ENCODE data around the gene CAMK2B. TPM values are rescaled to one million over a fixed set of nuclear protein-coding genes. Genes with fewer than 3 reads are reported as not detected.

The CAMK2B gene
- total RNA-seq, 1 experiment from 2014 or later = 0.34 TPM

- ChIA-PET CTCF (no interaction called here), POLR2A (no interaction called here)
- H3K27me3 ChIP-seq (ENCODE audit: insufficient read depth, low read length) = no peaks in the 10 kb centered on the region
Measured at GRCh38 chr7:44279286-44279685, 46.1 kb downstream of the CAMK2B start.

GRCh38 chr7:44278451-44279161 is 46.8 kb downstream of the CAMK2B start:
- Histone ChIP-seq H3K4me1 (ENCODE audit: control insufficient read depth in 1 of 2, insufficient read depth in 2 of 2, low read length in 2 of 2) (no peaks in the 10 kb centered on the region), H3K9me2 (ENCODE audit: insufficient read depth) (no peaks in the 10 kb centered on the region), H3K4me3 (replicated peaks in 1 of 2; ENCODE audit: low read depth in 1 of 2, low read length in 2 of 2) (no peak overlapping the region), H3K9ac (ENCODE audit: low read length) (no peak overlapping the region), H3K9me3 (ENCODE audit: control insufficient read depth in 1 of 2, insufficient read depth in 1 of 2, low read depth in 1 of 2, low read length in 2 of 2) (no peaks in the 10 kb centered on the region), H3K4me2 (ENCODE audit: low read length) (no peak overlapping the region), H3K27me3 (ENCODE audit: insufficient read depth, low read length) (no peaks in the 10 kb centered on the region), H3K79me2 (ENCODE audit: insufficient read depth, low read length) (no peaks in the 10 kb centered on the region), H2AFZ (ENCODE audit: low read depth, low read length, poor library complexity, severe bottlenecking) (no peak overlapping the region), H4K20me1 (ENCODE audit: insufficient read depth) (no peaks in the 10 kb centered on the region), H3K27ac (ENCODE audit: low read depth, low read length) (no peak overlapping the region), H3K36me3 (ENCODE audit: control insufficient read depth in 1 of 2, insufficient read depth in 2 of 2, low read length in 2 of 2) (no peaks in the 10 kb centered on the region)
- DNase-seq (ENCODE audit: low read depth, low spot score) = no peak
- no peak for ATAC-seq
- no TSS peak for BruUV-seq (replicated peaks)
- POLR2A ChIA-PET = no interaction called here
- intact Hi-C loops (cut with micrococcal nuclease) = no loop called here
- RAD21 ChIA-PET (ENCODE audit: low non-redundant PET in 1 of 2, low total read pairs in 2 of 2, uncharacterized antibody in 2 of 2, unreplicated experiment in 2 of 2) = no interaction called here
- CTCF ChIA-PET = no interaction called here
- TF ChIP-seq ZBTB33 (IDR thresholded peaks at IDR 0.05; ENCODE audit: extremely low read depth, insufficient replicate concordance, low read length) (no peak), TCF7L2 (IDR thresholded peaks at IDR 0.05; ENCODE audit: borderline replicate concordance, extremely low read depth, insufficient read depth, insufficient read length) (no peak), SRF (IDR thresholded peaks at IDR 0.05; ENCODE audit: low read depth) (no peak), POLR2A (IDR thresholded peaks at IDR 0.05; ENCODE audit: borderline replicate concordance, extremely low read depth, insufficient read depth, insufficient read length) (no peak), CEBPB (IDR thresholded peaks at IDR 0.05; ENCODE audit: low read depth) (no peak), SIN3A (IDR thresholded peaks at IDR 0.05; ENCODE audit: low read depth) (no peak), EZH2phosphoT487 (IDR thresholded peaks at IDR 0.05; ENCODE audit: borderline replicate concordance) (no peak), SP1 (IDR thresholded peaks at IDR 0.05; ENCODE audit: low read depth) (no peak), REST (IDR thresholded peaks at IDR 0.05; ENCODE audit: low read depth) (no peak)

More at GRCh38 chr7:44279286-44279685, 46.1 kb downstream of the CAMK2B start:
- ATAC-seq = no peak
- H3K4me1 ChIP-seq (ENCODE audit: control insufficient read depth in 1 of 2, insufficient read depth in 2 of 2, low read length in 2 of 2) = no peaks in the 10 kb centered on the region
- H3K9ac ChIP-seq (ENCODE audit: low read length) = no peak overlapping the region
- RAD21 ChIA-PET (ENCODE audit: low non-redundant PET in 1 of 2, low total read pairs in 2 of 2, uncharacterized antibody in 2 of 2, unreplicated experiment in 2 of 2) = no interaction called here
- H3K9me2 ChIP-seq (ENCODE audit: insufficient read depth) = no peaks in the 10 kb centered on the region
- no peak overlapping the region for H3K27ac ChIP-seq (ENCODE audit: low read depth, low read length)
- H3K4me2 ChIP-seq (ENCODE audit: low read length) = no peak overlapping the region
- TF ChIP-seq POLR2AphosphoS5 (IDR thresholded peaks at IDR 0.05; ENCODE audit: low read depth, low read length) = no peak
- TF ChIP-seq RAD21 (IDR thresholded peaks at IDR 0.05; ENCODE audit: low read depth) = no peak
- TF ChIP-seq ZNF274 (IDR thresholded peaks at IDR 0.05; ENCODE audit: low read depth, low read length) = no peak
- no peak for TF ChIP-seq ELF1 (IDR thresholded peaks at IDR 0.05; ENCODE audit: borderline replicate concordance, low read depth)
- no peak for TF ChIP-seq SIN3A (IDR thresholded peaks at IDR 0.05; ENCODE audit: low read depth)
- no peak for TF ChIP-seq CEBPB (IDR thresholded peaks at IDR 0.05; ENCODE audit: low read depth)
- no peak for TF ChIP-seq EGR1 (IDR thresholded peaks at IDR 0.05; ENCODE audit: low read depth)
- H3K79me2 ChIP-seq (ENCODE audit: insufficient read depth, low read length) = no peaks in the 10 kb centered on the region
- H3K9me3 ChIP-seq (ENCODE audit: control insufficient read depth in 1 of 2, insufficient read depth in 1 of 2, low read depth in 1 of 2, low read length in 2 of 2) = no peaks in the 10 kb centered on the region
- no peak for DNase-seq (ENCODE audit: low read depth, low spot score)
- intact Hi-C loops (cut with micrococcal nuclease) = no loop called here
- BruUV-seq (replicated peaks) = no TSS peak
- no peak overlapping the region for H2AFZ ChIP-seq (ENCODE audit: low read depth, low read length, poor library complexity, severe bottlenecking)
- H3K4me3 ChIP-seq (replicated peaks in 1 of 2; ENCODE audit: low read depth in 1 of 2, low read length in 2 of 2) = no peak overlapping the region
- no peaks in the 10 kb centered on the region for H4K20me1 ChIP-seq (ENCODE audit: insufficient read depth)
- no peaks in the 10 kb centered on the region for H3K36me3 ChIP-seq (ENCODE audit: control insufficient read depth in 1 of 2, insufficient read depth in 2 of 2, low read length in 2 of 2)
